ENCODE results near the gene SMAD6. TPM values are rescaled to one million over a fixed set of nuclear protein-coding genes. Genes with fewer than 3 reads are reported as not detected.
"Not testable (repeated sequence)": the region's sequence is repeated elsewhere in the genome, so short reads cannot be mapped to it uniquely, and the experiment has no call there.

The SMAD6 gene
- total RNA-seq, 1 experiment from 2014 or later, result 2.4 TPM

DNA sequence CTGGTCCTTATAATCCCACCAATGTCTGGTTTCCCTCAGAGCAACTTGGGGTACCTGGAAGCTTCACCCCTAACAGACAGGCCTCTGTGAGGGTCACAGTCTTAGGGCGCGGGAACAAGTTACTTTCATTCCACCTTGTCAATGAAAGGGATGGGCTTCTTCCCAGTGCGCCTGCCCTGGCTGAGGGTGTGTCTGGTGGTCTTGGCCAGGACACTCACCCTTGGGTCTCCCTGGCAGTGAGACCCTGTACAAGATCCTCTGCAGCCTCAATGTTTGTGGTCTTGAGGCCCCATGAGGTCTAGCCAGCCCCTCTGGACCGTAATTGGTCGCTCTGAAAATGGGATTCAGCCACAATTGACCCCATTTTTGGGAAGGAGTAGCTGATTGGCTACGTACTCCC lies 40.2 kb downstream of the SMAD6 start:
- DNase-seq (ENCODE audit: low read depth), result no peak

DNA sequence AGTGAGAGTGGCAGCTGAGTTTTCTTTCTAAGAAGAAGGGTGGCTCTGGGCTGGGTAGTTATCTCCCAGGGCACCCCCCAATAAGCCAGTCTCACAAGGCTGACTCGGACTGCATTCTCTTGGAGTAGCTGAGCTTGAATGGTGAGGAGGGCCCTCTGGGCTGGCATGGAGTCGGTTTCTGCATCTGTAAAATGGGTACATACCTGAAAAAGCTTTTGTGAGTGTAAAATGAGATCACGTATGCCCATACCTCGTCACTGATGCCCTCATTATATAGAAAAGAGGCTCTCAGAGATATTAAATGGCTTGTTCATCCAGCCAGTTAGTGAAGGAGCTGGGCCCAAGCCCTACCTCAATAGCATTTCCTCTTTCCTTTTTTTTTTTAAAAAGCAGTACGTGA lies 41.2 kb downstream of the SMAD6 start:
- DNase-seq (ENCODE audit: low read depth), result no peak

DNA sequence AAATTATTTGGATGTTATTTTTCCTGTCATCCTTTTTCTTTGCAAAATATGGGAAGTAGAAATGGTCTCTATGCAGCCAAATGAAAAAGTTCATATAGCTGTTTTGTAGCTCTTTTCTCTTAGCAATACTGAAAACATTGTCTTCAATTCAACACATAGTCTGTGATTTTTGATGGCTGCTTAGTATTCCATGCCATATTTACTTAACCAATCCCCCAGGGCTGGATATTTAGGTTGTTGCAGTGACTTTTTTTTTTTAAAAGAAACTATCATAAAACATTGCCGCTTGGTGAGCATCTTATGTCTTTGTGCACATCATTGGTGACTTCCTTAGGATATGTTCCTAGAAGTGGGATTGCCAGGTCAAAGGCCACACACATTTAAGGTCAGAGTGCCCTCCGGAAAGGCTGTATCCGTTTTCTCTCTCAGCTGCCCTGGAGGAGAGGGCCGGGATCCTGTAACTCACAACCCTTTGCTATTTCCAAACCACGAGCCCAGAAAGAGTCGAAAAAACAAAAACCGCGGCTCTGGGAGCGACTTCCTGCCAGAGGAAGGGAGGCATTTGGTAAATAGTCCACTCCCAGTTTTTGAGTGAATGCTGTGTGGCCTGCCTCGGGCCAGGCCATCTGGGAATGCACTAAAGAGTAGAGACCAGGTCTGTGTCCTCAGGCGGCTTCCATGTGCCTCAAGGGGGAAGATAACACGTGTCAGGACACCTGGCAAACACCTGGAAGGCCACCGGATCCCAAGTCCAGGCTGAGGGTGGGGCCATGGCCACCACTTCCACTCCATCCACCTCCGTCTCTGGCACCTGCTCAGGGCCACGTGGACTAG lies 41.9 kb downstream of the SMAD6 start:
- no peak for DNase-seq (ENCODE audit: low read depth)

DNA sequence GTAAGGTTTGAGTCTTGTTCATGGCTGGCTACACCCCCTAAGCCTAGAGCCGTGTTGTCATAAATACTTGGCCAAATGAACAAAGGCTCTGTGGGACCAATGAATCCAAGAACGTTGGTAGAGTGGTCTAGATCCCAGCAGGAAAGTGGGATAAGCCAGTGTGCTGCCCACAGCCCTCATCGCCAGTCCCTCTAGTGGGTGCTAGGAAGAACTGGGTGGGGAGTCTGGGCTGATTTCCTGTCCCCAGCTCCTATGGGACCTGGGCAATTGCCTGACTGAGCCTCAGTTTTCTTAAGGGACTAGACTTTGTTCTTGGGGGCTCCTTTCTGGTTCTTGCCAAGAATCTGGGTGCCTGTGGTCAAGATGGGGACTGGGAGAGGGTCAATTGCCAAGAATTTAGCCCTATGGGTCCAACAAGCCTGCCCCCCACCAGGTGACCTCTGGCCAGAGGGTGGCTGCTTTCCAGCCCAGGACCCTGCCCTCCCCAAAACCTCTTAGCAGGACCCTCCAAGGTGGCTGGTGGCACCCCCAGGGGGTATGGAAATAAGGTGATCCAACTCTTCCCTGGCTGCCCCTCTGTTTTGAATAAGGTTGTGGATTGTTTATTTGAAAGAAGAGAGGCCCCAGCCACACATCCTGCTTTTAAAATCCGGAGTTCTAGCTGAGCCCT lies 42.7 kb downstream of the SMAD6 start:
- DNase-seq (ENCODE audit: low read depth), result no peak

DNA sequence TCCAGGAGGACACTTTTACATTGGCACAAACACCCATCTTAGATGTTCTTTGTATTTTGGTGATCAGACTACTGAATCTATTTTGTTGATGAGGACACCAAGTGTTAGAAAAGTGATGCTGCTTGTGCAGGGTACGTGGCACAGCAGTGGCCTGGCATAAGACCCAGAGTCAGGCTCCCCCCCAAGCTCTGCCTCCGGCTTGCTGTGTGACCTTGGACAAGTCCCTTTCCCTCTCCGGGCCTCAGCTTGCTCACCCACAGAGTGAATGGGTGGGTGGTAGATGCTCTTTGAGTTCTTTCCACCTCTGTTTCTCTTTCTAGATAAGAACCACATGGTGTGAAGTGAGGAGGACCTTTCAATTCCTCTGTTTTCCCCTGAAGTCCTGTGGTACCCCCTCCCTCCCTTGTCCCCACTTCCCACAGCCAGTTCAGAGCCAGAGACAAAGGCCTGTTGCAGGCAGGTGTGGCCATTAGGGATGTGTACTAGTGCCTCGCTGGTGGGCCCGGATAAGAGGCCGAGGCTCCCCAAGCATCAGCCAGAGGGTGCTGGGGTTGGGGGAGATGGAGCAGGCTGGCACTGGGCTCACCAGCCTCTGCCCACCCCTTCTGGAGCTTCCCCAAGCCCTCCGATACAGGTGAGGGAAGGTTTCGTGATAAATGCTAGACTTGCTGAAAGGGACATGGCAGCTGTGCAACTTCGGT lies 43.6 kb downstream of the SMAD6 start:
- DNase-seq (ENCODE audit: low read depth), result no peak

DNA sequence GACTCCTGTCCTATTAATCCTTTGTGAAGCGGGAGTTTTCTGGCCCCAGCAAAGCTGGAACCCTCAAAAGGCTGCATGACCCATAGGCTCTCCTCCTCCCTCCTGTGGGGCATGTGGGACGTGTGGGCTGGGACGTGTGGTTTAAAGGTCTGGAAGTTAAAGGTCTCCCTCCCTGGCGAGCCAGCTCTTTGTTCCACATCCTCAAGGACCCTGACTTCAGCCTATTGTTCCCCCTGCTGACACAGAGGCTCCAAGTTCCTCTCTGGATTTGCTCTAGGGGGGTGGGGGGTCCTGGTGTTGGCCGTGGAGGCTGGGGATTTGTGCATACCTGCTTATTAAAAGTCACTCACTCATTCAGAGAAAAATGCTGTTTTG lies 44.2 kb downstream of the SMAD6 start:
- DNase-seq (ENCODE audit: low read depth), result no peak

DNA sequence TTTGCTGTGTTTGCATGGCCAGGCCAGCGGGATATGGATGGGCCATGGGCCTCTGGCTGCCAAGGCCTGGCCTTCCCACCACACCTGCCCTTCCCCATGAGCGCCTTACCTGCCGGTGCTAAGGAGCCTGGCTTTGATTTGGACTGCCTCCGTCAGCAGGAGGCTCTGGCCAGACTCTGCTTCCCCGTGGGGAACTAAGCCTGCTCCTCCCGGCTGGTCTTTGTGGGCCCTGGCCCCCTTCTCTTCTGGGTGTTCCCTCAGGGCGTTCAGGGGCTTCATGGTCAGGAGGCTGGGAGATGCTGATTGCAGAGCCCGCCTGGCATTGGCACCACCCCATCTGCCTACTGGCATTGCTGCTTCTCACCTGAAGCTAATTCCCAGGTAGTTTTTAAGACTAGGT lies 45.2 kb downstream of the SMAD6 start:
- DNase-seq (ENCODE audit: low read depth), result no peak

DNA sequence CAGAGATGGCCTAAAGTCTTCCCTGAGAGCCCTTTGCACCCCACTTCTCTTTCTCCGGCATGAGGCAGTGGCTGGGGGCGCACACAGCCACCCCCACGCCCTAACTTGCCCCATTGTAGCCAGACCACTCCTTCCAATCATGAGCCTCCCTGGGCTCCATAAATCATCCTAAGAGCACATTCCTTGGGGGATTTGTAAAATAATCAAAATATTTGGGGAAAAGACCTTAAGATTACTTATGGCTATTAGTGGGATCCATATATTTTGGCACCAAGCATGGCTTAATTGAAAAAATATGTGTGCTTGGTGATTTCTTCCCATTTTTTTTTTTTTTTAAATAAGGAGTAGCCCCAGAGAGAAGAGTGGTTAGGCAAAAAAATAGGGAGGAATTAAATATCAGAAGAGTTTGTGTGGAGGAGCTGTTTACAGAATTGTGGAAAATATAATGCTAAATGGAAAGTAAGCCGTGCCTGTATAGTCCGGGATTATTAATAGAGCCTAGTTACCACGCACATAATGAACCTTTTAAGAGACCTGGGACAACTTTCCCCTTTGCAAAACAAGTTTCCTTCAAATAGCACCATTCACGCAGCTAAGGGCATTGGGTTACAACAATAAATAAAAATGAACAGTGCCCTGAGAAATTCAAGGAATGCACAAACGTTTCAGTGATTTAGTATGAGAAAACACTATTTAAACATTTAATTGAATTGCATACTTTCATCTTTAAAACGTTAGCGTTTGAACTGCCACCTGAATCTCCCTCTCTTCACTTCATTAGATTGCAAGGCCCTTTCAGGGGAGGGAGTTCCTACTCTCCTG lies 46.1 kb downstream of the SMAD6 start:
- DNase-seq (ENCODE audit: low read depth), result peak; percentile 44

DNA sequence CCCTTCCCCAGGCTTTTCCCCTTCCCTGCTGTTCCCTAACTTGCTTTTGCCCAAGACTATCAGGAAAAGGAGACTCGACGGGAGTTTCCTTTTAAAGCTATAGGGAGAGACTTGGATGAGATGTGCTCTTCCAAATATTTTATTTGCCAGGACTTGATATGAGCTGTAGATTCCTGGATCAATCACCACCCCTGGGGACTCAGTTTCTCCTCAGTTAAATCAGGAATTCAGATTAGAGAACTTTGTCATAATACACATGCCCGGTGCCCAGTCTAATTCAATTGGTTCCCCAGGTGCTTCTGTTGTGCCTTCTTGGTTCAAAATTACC lies 46.6 kb downstream of the SMAD6 start:
- DNase-seq (ENCODE audit: low read depth), result no peak

DNA sequence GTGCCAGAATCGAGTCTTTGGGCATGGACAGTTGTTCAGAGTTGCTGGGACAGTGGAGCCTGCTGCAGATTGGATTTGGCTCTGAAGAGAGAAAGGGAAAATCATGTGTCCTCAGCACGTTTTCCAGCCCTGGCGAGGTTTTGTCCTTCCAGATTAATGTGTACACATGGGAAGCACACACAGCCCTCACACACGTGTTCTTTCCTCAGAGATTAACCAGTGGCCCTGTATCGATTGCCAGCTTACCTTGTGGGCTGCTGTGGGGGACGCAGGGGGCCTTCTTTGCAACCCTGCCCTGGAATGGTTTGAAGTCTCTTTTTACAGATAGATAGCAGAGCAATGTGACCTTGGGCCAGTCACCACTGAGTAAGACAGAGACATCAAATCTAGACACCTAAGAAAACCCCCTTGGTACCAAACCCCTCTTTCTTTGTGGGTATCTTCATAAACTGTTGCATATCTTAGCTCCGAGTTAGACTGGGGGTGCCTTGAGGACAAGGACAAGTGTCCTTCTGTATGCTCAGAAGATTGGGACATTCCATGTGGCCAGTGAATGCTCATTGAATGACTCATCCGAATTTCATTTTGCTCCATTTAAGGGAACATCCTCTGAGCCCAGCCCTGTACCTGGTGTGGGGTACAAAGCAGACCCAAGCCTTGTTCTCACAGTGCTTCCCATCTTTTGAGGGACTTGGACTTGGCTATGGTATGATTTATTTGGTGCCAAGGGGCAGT lies 48.0 kb downstream of the SMAD6 start:
- DNase-seq (ENCODE audit: low read depth), result peak; percentile 34

DNA sequence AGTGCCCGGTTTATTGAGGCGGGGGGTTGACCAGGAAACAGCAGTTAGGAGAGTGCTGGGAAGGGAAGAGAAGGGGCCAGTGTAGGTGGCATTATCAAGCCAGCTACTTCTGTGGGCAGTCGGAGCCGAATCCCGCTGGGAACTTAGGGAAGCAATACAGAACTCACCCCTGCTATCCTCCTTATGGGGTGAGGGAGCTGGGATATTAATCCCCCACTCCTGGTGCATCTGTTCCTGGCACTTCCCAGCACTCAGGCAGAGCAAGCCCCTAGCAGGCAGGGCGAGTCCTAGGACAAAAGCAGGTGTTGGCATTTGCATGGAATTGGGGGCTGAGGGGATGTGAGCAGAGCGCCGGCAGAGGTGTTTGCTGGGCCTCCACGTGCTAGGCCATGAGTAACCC lies 48.6 kb downstream of the SMAD6 start:
- DNase-seq (ENCODE audit: low read depth), result no peak

DNA sequence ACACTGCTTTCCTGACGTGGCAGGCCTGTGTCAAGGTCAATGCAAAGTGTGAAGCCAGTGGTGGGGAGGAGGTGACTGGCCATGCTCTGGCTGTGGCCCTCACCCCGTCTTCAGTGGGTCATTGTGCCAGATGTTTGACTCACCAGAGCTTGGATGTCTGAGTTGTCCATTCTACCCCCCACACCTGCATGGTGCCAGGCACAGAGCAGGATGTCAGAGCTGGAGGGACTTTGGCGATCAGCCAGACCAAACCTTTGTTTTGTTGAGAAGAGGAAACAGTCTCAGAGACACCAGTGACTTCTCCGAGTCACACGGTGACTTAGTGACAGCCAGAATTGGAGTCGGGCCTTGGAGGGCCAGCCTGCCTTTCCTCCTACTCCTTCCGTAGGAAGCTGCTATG lies 49.5 kb downstream of the SMAD6 start:
- no peak for DNase-seq (ENCODE audit: low read depth)

DNA sequence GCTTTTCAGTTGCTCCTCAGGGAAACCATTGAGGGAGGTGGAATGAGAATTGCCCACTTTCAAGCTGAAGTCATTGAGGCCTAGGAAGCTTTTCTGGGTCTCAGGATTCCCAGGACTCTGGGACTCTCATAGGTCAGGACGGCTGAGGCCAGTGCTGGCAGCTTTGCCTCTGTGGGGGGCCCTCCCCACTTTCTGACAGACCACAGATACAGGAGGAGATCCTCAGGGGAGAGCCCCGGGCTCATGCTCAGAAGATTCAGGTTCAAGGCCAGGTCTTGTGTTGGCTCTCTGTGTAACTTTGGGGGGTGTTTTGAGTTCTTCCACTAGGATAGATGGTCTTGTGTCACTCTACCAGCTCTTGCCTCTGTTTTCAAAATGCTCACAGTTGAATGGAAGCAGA lies 50.0 kb downstream of the SMAD6 start:
- no peak for DNase-seq (ENCODE audit: low read depth)

DNA sequence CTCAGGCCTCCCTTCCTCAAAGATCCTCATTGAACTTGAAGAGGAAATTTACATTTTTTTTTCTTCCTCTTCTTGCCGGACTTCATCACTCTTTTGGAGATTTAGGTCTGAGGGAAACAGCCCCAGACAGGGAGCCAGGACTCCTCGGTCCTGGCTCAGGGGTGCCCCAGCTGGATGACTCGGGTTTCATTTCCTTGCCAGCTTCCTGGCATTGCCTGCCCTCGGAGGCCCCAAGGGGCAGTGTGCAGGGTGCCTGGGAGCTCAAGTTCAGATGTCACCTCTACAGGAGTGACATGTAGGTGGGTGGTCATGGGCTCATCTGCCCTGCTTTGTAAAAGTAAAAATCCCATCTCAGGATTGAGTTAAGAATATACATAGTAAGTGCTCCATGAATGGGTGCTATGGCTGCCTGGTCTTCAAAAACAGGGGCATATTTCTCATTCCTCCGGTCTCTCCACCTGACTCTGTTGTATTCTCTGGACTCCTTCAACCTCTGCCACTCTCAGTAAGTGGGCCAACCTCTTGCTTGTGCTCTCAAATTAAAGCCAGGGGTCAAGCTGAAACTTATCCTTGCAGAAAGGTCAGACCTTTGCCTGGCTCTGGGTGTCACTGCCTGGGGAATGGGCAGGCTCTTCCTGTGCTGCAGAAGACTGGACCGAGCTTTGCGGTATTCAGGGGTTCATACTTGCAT lies 51.8 kb downstream of the SMAD6 start:
- DNase-seq (ENCODE audit: low read depth), result no peak

DNA sequence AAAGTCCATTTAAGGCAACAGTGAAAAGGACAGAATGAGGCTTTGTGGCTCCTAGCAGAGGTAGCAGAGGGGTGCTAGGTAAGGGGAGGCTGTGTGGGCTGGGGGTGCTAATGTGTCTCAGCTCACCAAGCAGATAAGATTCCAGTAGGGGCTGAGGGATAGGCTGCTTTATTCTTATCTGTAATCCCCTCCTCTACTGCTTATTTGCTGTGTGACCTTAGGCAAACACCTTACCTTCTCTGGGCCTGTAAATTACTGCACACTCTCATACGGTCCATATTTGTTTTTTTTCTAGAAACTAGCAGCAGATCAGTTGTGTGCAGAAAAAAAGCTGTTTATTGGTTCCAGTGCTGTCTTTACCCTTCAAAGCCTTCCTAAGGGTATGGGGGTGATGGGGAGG lies 52.8 kb downstream of the SMAD6 start:
- DNase-seq (ENCODE audit: low read depth), result no peak

DNA sequence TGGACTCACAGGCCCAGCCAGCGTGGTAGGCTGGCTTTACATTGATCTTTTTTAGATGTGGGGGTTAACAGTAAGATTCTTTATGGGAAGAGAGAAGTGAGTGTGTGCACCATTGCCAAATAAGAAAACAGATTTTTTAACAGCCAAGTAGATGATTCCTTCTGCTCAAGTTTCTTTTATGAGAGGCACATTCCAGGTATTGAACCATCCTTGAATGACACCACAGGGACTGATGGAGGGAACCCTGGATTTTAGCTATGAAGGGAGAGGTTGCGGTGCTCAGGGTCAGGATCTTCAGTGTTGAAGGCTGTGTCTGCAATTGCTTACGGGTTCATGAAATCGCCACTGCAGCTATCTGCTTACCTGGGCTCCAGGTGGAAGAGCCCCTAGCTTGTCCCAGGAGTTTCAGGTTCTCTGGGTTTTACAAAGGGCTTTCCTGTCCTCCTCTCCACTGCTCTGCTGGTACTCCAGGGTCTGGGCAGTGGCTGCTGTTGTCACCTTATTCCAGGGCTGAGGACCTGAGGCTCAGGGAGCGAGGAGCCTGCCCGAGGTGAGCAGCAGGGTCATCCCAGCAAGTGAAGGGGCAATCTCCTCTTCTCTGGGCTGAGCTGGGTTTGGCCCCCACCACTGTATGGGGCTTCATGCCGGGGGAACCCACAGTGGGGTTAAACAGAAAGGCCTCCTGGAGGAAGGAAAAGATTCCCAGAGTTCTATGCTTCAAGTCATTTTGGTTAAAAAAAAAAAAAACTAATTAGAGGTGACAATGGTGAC lies 53.4 kb downstream of the SMAD6 start:
- no peak for DNase-seq (ENCODE audit: low read depth)

DNA sequence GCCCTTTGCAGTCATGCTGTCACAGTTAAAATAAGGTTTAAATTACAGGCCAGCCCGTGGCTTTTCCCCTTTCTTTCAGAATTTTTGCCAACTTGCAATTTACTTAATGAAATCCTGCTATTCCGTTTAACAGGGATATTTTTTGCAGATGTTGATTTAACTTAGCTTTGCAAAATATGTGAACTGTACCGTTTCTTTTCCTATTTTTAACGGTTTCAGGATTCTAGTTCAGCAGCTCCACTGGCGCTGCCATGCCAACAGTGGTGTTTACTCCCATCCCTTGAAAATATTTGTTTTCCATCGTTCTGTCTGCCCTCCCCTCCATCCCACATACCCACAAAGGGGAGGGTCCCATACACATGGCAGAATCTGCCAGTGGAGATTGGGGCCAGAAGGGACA lies 54.3 kb downstream of the SMAD6 start:
- no peak for DNase-seq (ENCODE audit: low read depth)

DNA sequence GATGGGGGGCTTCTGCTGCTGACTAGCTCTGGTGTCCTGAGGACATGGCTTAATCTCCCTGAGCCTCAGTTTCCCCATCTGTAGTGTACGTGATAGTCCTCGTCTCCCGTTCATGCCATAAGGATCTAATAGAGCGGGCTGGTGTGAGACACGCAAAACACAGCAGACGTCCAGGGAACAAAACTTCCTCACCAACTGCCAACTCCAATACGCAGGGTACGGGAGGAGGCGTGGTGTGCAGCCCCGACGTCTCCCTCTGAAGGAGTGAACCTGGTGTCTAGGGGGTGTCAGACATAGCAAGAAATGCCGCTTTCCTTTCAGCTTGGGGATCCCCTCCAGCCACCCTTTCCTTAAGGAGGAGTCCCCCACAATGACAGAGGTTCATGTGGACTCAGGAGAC lies 55.0 kb downstream of the SMAD6 start:
- DNase-seq (ENCODE audit: low read depth), result no peak

DNA sequence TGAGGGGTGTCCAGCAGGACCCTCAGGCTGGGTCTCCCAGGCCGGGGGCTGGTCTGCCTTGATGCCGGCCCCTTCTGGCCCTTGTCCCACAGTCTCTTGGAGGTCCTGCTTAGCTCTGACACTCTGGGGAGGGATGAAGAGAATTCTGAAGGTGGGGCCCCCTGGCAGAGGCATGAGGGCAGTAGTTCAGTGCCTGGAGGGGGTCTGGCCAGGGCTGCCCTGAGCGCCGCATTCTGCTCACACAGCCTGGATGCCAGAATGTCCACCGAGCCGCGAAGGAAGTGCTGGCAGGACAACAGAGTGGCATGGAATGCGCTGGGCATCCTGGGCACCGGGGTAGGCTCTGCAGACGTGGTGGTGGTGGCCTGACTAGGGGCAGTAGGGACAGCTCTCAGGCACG lies 55.5 kb downstream of the SMAD6 start:
- no peak for DNase-seq (ENCODE audit: low read depth)

DNA sequence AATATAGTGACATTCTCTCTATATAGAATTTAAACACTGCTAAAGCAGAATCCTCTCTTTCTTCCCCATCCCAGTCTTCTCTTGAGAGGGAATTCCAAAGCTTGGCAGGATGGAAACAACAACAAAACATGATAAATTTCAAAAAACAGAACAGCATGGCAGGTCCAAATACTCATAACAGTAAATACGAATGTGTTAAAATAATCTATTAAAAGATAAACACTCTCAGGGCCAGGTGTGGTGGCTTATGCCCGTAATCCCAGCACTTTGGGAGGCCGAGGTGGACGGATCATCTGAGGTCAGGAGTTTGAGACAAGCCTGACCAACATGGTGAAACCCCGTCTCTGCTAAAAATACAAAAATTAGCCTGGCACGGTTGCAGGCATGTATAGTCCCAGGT lies 56.2 kb downstream of the SMAD6 start:
- DNase-seq (ENCODE audit: low read depth), result not testable (repeated sequence)
